Osteocyte (in vitro differentiated cells): Measurements from ENCODE around the gene CS. TPM values are rescaled to one million over a fixed set of nuclear protein-coding genes. Genes with fewer than 3 reads are reported as not detected.

Source experiments
- DNase-seq: peaks from one replicate; pipeline ENCODE4 v3.0.0; 2021; ENCODE audit warnings: mixed read lengths; ENCODE audit not compliant: unreplicated experiment; ENCODE audit errors: extremely low spot score
- H3K27ac Mint-ChIP-seq: one replicate; pipeline ENCODE4 v1.8.0; 2021; ENCODE audit warnings: mild to moderate bottlenecking, mixed read lengths; ENCODE audit not compliant: unreplicated experiment
- H3K27me3 Mint-ChIP-seq: one replicate; pipeline ENCODE4 v1.8.0; 2021; ENCODE audit warnings: mixed read lengths; ENCODE audit not compliant: unreplicated experiment
- H3K36me3 Mint-ChIP-seq: one replicate; pipeline ENCODE4 v1.8.0; 2021; ENCODE audit warnings: mixed read lengths; ENCODE audit not compliant: unreplicated experiment
- H3K4me1 Mint-ChIP-seq: one replicate; pipeline ENCODE4 v1.8.0; 2021; ENCODE audit warnings: mixed read lengths; ENCODE audit not compliant: unreplicated experiment
- H3K4me3 Mint-ChIP-seq: one replicate; pipeline ENCODE4 v1.8.0; 2021; ENCODE audit warnings: mild to moderate bottlenecking, moderate library complexity, mixed read lengths; ENCODE audit not compliant: unreplicated experiment
- H3K9me3 Mint-ChIP-seq: one replicate; pipeline ENCODE4 v1.8.0; 2021; ENCODE audit warnings: mixed read lengths; ENCODE audit not compliant: unreplicated experiment
- CTCF ChIP-seq: fragments of 200-600 bp; sonication (generic); IDR thresholded peaks from 2 replicates; pipeline ENCODE4 v1.5.0; 2021; ENCODE audit warnings: antibody characterized with exemption, mild to moderate bottlenecking, moderate library complexity
- total RNA-seq: library from RNA; stranded (reverse); gene quantifications from 2 replicates; pipeline ENCODE4 v1.2.1, GENCODE V29; 2021

Gene CS
- total RNA-seq, 1 donor from 2014 or later, result 199 TPM

- no peaks in the 10 kb centered on the region for H3K9me3 Mint-ChIP-seq
- peak overlapping the region; percentile 63 for H3K27ac Mint-ChIP-seq
- peaks cover 4% of the 10 kb centered on the region for H3K36me3 Mint-ChIP-seq
- H3K4me1 Mint-ChIP-seq, result peaks cover 35% of the 10 kb centered on the region
- TF ChIP-seq CTCF, result no peak
- H3K4me3 Mint-ChIP-seq, result peak overlapping the region; percentile 83
- no peaks in the 10 kb centered on the region for H3K27me3 Mint-ChIP-seq
- DNase-seq, result no peak
Measured at GRCh38 chr12:56224954-56225353, 75.2 kb downstream of the CS start.

- Mint-ChIP-seq H3K27ac (peak within 1 kb of the TSS; percentile 99), H3K4me1 (peaks cover 38% of the 10 kb centered on the region), H3K9me3 (no peaks in the 10 kb centered on the region), H3K27me3 (no peaks in the 10 kb centered on the region), H3K36me3 (peaks cover 4% of the 10 kb centered on the region), H3K4me3 (peak within 1 kb of the TSS; percentile 83)
- DNase-seq, result peak; percentile 99
- TF ChIP-seq CTCF, result peak; percentile 92
Measured at GRCh38 chr12:56224102-56224701, 75.9 kb downstream of the CS start, which contains the start of gene NABP2. NABP2 (plus strand) TSS chr12:56224342; CDS start chr12:56224857, 515 bp downstream.

GRCh38 chr12:56223571-56224101 is 76.5 kb downstream of the CS start:
- no peaks in the 10 kb centered on the region for H3K27me3 Mint-ChIP-seq
- H3K36me3 Mint-ChIP-seq, result peaks cover 4% of the 10 kb centered on the region
- no peak for TF ChIP-seq CTCF
- H3K9me3 Mint-ChIP-seq, result no peaks in the 10 kb centered on the region
- peaks cover 38% of the 10 kb centered on the region for H3K4me1 Mint-ChIP-seq
- DNase-seq, result no peak
- peak overlapping the region; percentile 83 for H3K4me3 Mint-ChIP-seq
- peak overlapping the region; percentile 99 for H3K27ac Mint-ChIP-seq

GRCh38 chr12:56222531-56222895 is 77.6 kb downstream of the CS start:
- Mint-ChIP-seq H3K9me3 (no peaks in the 10 kb centered on the region), H3K27ac (peak overlapping the region; percentile 99), H3K4me3 (peak overlapping the region; percentile 99), H3K27me3 (no peaks in the 10 kb centered on the region), H3K36me3 (peaks cover 4% of the 10 kb centered on the region), H3K4me1 (peaks cover 38% of the 10 kb centered on the region)
- DNase-seq, result no peak
- no peak for TF ChIP-seq CTCF

- no peaks in the 10 kb centered on the region for H3K27me3 Mint-ChIP-seq
- H3K4me1 Mint-ChIP-seq, result peaks cover 38% of the 10 kb centered on the region
- peak within 1 kb of the TSS; percentile 99 for H3K4me3 Mint-ChIP-seq
- H3K36me3 Mint-ChIP-seq, result peaks cover 2% of the 10 kb centered on the region
- no peak for TF ChIP-seq CTCF
- H3K27ac Mint-ChIP-seq, result peak within 1 kb of the TSS; percentile 99
- peak; percentile 99 for DNase-seq
- no peaks in the 10 kb centered on the region for H3K9me3 Mint-ChIP-seq
Measured at GRCh38 chr12:56221757-56222530, 78.2 kb downstream of the CS start, which contains the start of gene RNF41. RNF41 (minus strand) TSS chr12:56221922; CDS start chr12:56214047, 7,875 bp downstream.
